Testis (tissue), 3 donors: Measurements from ENCODE around the gene POP4. TPM values are rescaled to one million over a fixed set of nuclear protein-coding genes. Genes with fewer than 3 reads are reported as not detected.

Experiments
- DNase-seq: peaks from one replicate; pipeline ENCODE4 v3.0.0-alpha.2; 2019
- H3K27ac ChIP-seq, 2 donors: fragments of 200-600 bp; sonication (generic); one replicate each; pipeline ENCODE4 v1.5.1; 2019
- H3K27me3 ChIP-seq: fragments of 200-600 bp; sonication (generic); one replicate; pipeline ENCODE4 v1.5.1; 2019
- H3K36me3 ChIP-seq: fragments of 200-600 bp; sonication (generic); one replicate; pipeline ENCODE4 v1.5.1; 2017; ENCODE audit warnings: low read depth; ENCODE audit errors: missing control alignments
- H3K4me1 ChIP-seq: fragments of 200-600 bp; sonication (generic); one replicate; pipeline ENCODE4 v1.5.1; 2019
- H3K4me3 ChIP-seq, 2 donors: fragments of 200-600 bp; sonication (generic); one replicate each; pipeline ENCODE4 v1.5.1; 2017 to 2019
- H3K9me3 ChIP-seq: fragments of 200-600 bp; sonication (generic); one replicate; pipeline ENCODE4 v1.5.1; 2017
- POLR2A ChIP-seq: fragments of 450-650 bp; IDR thresholded peaks from one replicate; pipeline ENCODE4 v1.6.1; 2017; ENCODE audit warnings: antibody characterized with exemption, mild to moderate bottlenecking, moderate library complexity
- WGBS, 2 donors: methylation state at CpG; one replicate each; pipeline ENCODE4 v1.1.5; 2018; 5-methylcytosine and 5-hydroxymethylcytosine counted together
- intact Hi-C: fragments of 100-400 bp; cut with DNase I; formaldehyde crosslinking; loops from one replicate; pipeline ENCODE4 v1.15.1; 2023; ENCODE audit warnings: low total_unique reads
- polyA plus RNA-seq: library from polyadenylated mRNA; stranded (reverse); fragments of 350-450 nt; fragmentation: Illumina TruSeq; extraction: RNeasy Lipid Tissue Mini Kit (QIAGEN cat#74804); gene quantifications from one replicate; pipeline ENCODE4 v1.2.3, GENCODE V29; 2014; ENCODE audit warnings: low read depth, low replicate concordance; ENCODE audit not compliant: insufficient read depth
- total RNA-seq, 2 donors: library from RNA; depleted of rRNA; stranded (reverse); fragments of >200 nt; gene quantifications; one replicate each; pipeline ENCODE4 v1.2.3, GENCODE V29; 2016
- TF ChIP-seq, protein P1 (sequence below), 3 experiments: fragments of 450-650 bp in 2 of 3; fragments of 200-600 bp in 1 of 3; sonication (generic) in 1 of 3; IDR thresholded peaks; one replicate each; pipeline ENCODE4 v1.5.1; 2016 to 2019; ENCODE audit warnings: antibody characterized with exemption in 3 of 3, mild to moderate bottlenecking in 2 of 3, moderate library complexity in 1 of 3

POP4 gene
- total and polyA plus RNA-seq, 3 donors from 2014 or later, result 79.8 to 127 (median 82.4) TPM

DNA sequence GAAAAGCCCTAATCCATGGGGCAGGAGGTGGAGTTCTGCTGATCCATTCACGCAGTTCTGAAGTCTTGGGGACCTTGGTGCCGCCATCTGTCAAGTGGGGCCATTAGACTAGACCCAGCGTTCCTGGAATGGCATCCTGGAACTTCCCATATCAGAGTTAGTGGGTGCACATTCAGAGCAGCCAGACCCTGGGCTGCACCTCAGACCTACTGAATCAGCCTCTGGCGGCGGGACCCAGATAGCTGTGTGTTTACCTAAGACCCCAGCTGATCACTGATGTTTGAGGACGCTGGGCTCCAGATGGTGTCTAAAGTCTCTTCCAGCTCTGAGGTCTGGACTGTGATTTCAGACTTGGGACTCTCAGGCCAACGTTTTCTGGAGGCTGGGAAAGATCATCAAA, 12.8 kb downstream of the POP4 start:
- TF ChIP-seq, protein P1, sequence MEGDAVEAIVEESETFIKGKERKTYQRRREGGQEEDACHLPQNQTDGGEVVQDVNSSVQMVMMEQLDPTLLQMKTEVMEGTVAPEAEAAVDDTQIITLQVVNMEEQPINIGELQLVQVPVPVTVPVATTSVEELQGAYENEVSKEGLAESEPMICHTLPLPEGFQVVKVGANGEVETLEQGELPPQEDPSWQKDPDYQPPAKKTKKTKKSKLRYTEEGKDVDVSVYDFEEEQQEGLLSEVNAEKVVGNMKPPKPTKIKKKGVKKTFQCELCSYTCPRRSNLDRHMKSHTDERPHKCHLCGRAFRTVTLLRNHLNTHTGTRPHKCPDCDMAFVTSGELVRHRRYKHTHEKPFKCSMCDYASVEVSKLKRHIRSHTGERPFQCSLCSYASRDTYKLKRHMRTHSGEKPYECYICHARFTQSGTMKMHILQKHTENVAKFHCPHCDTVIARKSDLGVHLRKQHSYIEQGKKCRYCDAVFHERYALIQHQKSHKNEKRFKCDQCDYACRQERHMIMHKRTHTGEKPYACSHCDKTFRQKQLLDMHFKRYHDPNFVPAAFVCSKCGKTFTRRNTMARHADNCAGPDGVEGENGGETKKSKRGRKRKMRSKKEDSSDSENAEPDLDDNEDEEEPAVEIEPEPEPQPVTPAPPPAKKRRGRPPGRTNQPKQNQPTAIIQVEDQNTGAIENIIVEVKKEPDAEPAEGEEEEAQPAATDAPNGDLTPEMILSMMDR (IDR thresholded peaks at IDR 0.05), result no peak
- no peak for TF ChIP-seq POLR2A
- whole genome bisulfite sequencing, 2 donors, result 51 to 78% methylated on average over 3 to 7 of the region's 7 CpGs
- no peaks in the 10 kb centered on the region for H3K4me1 ChIP-seq
- no peaks in the 10 kb centered on the region for H3K9me3 ChIP-seq
- intact Hi-C loops, result no loop called here
- no peak overlapping the region for H3K27ac ChIP-seq
- no peak for DNase-seq
- no peak overlapping the region for H3K4me3 ChIP-seq
- no peaks in the 10 kb centered on the region for H3K27me3 ChIP-seq
- H3K36me3 ChIP-seq, result no peaks in the 10 kb centered on the region

DNA sequence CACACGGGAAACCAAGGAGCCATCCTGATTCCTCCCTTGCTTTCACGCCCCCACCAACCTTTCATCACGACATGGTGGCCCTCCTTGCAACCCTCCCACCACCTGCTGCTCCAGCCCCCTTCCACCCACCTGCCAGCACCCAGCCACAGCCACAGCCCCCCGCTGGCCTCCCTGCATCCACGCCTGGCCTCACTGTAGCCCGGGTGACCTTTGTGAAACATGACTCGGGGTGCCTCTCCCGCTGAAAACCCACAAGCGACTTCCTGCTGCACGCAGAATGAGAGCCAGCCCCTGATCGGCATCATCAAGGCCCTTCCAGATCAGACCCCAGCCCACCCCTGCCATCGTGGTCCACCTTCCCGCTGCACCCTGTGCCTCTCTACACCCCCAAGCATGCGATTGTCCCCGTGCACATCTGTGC, 14.9 kb downstream of the POP4 start:
- intact Hi-C loops, result no loop called here
- no peak for TF ChIP-seq POLR2A
- TF ChIP-seq, protein P1 (IDR thresholded peaks at IDR 0.05), result no peak
- H3K27me3 ChIP-seq, result no peaks in the 10 kb centered on the region
- no peak overlapping the region for H3K27ac ChIP-seq
- WGBS, 2 donors, result 76 to 83% methylated on average over 15 of the region's 15 CpGs
- DNase-seq, result no peak
- H3K36me3 ChIP-seq, result no peaks in the 10 kb centered on the region
- no peaks in the 10 kb centered on the region for H3K4me1 ChIP-seq
- H3K4me3 ChIP-seq, result no peak overlapping the region
- H3K9me3 ChIP-seq, result no peaks in the 10 kb centered on the region

DNA sequence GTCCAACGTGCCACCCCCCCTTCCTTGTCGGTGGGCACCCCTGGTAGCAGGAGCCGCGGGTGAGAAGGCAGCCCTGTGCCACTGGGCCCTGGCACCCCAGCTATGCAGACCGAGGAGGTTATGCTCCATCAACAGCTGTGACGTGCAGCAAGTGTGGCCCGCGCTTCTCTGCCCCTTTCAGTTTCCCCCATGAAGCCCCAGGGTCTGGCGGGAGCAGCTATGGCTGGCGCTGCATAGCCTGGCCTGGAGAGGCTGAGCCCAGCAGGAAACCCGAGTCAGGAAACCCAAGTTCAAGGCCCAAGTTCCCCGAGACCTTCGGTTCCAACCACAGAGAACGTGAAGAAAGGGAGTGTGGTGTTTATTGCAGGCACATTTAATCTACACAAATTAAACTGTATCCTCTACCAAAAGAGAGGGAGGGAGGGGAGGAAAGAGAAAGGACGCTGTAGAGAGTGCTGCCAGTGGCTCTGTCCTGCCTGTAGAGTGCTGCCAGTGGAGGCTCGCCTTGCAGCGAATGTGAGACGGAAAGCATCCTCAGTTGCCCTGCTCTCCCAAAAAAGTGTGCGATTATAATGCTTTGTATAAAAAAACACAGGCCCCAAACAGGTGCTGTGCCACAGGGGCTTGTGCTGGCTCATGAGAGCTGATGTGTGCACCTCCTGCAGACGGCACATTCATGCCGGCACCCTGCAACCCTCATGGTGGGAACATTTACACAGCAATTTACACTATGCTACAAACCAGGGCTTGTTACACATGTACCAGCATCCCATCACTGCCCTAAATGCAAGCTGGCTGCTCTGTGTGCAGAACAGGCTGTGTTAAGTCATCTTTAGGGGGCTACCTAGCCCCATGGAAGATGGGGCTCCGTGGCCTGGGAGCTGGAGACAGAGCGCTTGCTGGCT, 16.3 kb downstream of the POP4 start:
- WGBS, 2 donors, result 75 to 84% methylated on average over 12 to 23 of the region's 23 CpGs
- no peak for DNase-seq
- intact Hi-C loops, result no loop called here

DNA sequence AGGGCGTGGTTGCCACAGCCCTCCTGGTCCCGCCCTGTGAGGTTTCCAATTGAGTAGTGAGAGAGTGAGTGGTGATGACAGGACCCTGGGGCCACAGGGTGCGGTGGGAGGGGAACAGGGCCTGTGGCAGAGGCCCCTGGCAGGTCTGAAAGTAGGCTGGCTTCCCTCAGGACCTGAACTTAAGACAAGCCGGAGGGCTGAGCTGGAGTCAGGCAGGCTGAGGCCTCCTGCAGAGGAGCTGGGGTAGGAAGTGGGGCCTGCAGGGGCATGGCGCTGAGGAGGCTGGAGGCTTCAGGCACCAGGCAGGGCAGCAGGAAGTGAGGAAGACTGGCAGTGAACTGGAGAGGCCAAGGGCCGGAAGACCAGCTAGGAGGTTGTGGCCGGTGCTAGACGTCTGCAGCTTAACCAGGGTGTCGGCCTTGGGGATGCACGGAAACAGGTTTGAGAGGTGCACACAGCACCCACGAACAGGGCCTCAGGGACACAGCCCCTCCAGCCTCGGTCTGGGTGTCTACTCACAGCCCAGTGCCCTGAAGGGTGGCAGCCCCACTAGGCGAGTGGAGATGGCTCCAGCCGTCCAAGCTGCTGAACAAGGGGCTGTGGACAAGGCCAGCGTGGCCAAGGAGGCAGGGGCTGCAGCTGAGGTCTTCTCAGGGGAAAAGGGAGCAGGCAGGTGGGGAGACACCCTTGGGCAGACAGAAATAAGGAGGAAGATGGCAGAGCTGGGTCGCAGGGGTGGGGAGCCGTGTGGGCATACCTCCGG, 17.8 kb downstream of the POP4 start:
- TF ChIP-seq POLR2A, result no peak
- TF ChIP-seq, protein P1 (IDR thresholded peaks at IDR 0.05), result no peak
- Histone ChIP-seq H3K36me3 (no peaks in the 10 kb centered on the region), H3K9me3 (no peaks in the 10 kb centered on the region), H3K4me3 (no peak overlapping the region), H3K27me3 (no peaks in the 10 kb centered on the region), H3K4me1 (no peaks in the 10 kb centered on the region), H3K27ac (no peak overlapping the region)
- no peak for DNase-seq
- WGBS, 2 donors, result 90 to 93% methylated on average over 14 to 18 of the region's 18 CpGs
- intact Hi-C loops, result no loop called here

More for the DNA sequence above, 16.3 kb downstream of the POP4 start:
- Histone ChIP-seq H3K9me3 (no peaks in the 10 kb centered on the region), H3K27me3 (no peaks in the 10 kb centered on the region), H3K4me1 (no peaks in the 10 kb centered on the region), H3K27ac (no peak overlapping the region), H3K4me3 (no peak overlapping the region), H3K36me3 (no peaks in the 10 kb centered on the region)
- no peak for TF ChIP-seq POLR2A
- TF ChIP-seq, protein P1 (IDR thresholded peaks at IDR 0.05), result no peak
